Vagina (tissue), 2 donors: ENCODE measurements around the gene APOBEC3G. TPM values are rescaled to one million over a fixed set of nuclear protein-coding genes. Genes with fewer than 3 reads are reported as not detected.

Experiments used
- DNase-seq, 2 donors: peaks; one replicate each; pipeline ENCODE4 v3.0.0-alpha.2; 2017; ENCODE audit errors: extremely low spot score in 2 of 2
- H3K27ac ChIP-seq: fragments of 200-600 bp; sonication (generic); one replicate; pipeline ENCODE4 v1.5.1; 2019
- H3K27me3 ChIP-seq: fragments of 200-600 bp; sonication (generic); one replicate; pipeline ENCODE4 v1.5.1; 2019
- H3K36me3 ChIP-seq, 2 donors: fragments of 200-600 bp; sonication (generic); one replicate each; pipeline ENCODE4 v1.5.1; 2017 to 2019
- H3K4me1 ChIP-seq: fragments of 200-600 bp; sonication (generic); one replicate; pipeline ENCODE4 v1.5.1; 2019
- H3K4me3 ChIP-seq, 2 donors: fragments of 200-600 bp; sonication (generic); 1 replicate in 1 of 2; 2 replicates in 1 of 2; pipeline ENCODE4 v1.5.1; 2016 to 2019
- H3K9me3 ChIP-seq: fragments of 200-600 bp; sonication (generic); one replicate; pipeline ENCODE4 v1.5.1; 2019
- POLR2A ChIP-seq, 2 donors: fragments of 450-650 bp; IDR thresholded peaks; one replicate each; pipeline ENCODE4 v1.6.1; 2017; ENCODE audit warnings: antibody characterized with exemption in 2 of 2, mild to moderate bottlenecking in 2 of 2, moderate library complexity in 2 of 2
- POLR2AphosphoS5 ChIP-seq, 2 donors: sonication (generic); formaldehyde crosslinking; IDR thresholded peaks; one replicate each; pipeline ENCODE4 v1.9.0; 2017; ENCODE audit warnings: antibody characterized with exemption in 2 of 2, mild to moderate bottlenecking in 2 of 2, low read depth in 1 of 2; ENCODE audit not compliant: insufficient read depth in 1 of 2
- intact Hi-C: fragments of 100-400 bp; cut with DNase I; formaldehyde crosslinking; loops from one replicate; pipeline ENCODE4 v1.15.1; 2023
- total RNA-seq: library from RNA; depleted of rRNA; stranded (reverse); fragments of >200 nt; gene quantifications from one replicate; pipeline ENCODE4 v1.2.3, GENCODE V29; 2016
- TF ChIP-seq, protein P1 (sequence below), 3 experiments: fragments of 450-650 bp in 2 of 3; fragments of 200-600 bp in 1 of 3; sonication (generic) in 1 of 3; IDR thresholded peaks; one replicate each; pipeline ENCODE4 v1.5.1; 2017 to 2019; ENCODE audit warnings: antibody characterized with exemption in 3 of 3, mild to moderate bottlenecking in 2 of 3, moderate library complexity in 2 of 3

The APOBEC3G gene
- total RNA-seq, 1 donor from 2014 or later = 8.3 TPM

DNA sequence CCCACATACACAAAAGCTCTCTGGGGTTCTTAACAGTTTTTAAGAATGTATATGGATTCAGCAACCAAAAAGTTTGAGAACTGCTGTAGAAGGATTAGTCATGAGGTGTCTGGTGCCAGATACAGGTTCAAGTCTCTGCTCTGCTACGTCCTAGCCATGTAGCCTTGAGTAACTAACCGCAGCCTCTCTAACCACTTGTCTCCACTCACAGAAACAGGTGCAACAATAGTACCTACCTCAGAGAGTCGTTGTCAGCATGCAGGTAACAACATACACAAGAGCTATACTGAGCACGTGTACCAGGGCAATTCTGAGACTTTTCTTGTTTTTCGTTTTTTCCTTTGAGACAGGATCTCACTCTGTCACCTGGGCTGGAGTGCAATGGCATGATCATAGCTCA, 48.5 kb downstream of the APOBEC3G start:
- H3K4me1 ChIP-seq = peaks cover 11% of the 10 kb centered on the region
- H3K36me3 ChIP-seq = no peaks in the 10 kb centered on the region
- no peaks in the 10 kb centered on the region for H3K27me3 ChIP-seq
- no peak overlapping the region for H3K27ac ChIP-seq
- no peak overlapping the region for H3K4me3 ChIP-seq
- DNase-seq = no peak
- TF ChIP-seq, protein P1, sequence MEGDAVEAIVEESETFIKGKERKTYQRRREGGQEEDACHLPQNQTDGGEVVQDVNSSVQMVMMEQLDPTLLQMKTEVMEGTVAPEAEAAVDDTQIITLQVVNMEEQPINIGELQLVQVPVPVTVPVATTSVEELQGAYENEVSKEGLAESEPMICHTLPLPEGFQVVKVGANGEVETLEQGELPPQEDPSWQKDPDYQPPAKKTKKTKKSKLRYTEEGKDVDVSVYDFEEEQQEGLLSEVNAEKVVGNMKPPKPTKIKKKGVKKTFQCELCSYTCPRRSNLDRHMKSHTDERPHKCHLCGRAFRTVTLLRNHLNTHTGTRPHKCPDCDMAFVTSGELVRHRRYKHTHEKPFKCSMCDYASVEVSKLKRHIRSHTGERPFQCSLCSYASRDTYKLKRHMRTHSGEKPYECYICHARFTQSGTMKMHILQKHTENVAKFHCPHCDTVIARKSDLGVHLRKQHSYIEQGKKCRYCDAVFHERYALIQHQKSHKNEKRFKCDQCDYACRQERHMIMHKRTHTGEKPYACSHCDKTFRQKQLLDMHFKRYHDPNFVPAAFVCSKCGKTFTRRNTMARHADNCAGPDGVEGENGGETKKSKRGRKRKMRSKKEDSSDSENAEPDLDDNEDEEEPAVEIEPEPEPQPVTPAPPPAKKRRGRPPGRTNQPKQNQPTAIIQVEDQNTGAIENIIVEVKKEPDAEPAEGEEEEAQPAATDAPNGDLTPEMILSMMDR (IDR thresholded peaks at IDR 0.05) = no peak
- TF ChIP-seq POLR2A (IDR thresholded peaks at IDR 0.05) (no peak), POLR2AphosphoS5 (IDR thresholded peaks at IDR 0.05; ENCODE audit: insufficient read depth in 1 of 2, low read depth in 1 of 2) (no peak)
- intact Hi-C loops = loop anchor here (10.0 kb wide), 1 partner anchor 111 kb away; the partner anchor contains the start of gene APOBEC3C
- no peaks in the 10 kb centered on the region for H3K9me3 ChIP-seq

DNA sequence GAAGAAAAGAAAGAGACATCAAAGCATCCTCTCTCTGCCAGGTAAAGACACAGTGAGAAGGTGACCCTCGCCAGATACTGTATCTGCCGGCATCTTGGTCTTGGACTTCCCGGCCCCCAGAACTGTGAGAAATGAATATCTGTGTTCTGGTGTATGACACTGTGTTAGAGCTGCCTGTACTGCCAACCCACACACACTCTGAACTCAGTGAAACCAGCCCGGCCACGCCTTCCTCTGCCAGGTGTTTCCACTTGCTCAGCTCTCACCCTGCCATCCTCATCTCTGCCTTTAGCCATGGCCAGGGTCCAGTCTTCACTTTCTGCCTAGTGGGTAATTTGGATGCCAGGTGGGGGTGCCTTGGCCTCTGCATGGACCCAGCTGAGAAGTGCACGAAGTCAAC, 51.4 kb downstream of the APOBEC3G start:
- H3K9me3 ChIP-seq = no peaks in the 10 kb centered on the region
- H3K27me3 ChIP-seq = no peaks in the 10 kb centered on the region
- intact Hi-C loops = loop anchor here (10.0 kb wide), 1 partner anchor 114 kb away; the partner anchor contains the start of gene APOBEC3C
- no peak overlapping the region for H3K4me3 ChIP-seq
- H3K4me1 ChIP-seq = peaks cover 22% of the 10 kb centered on the region
- TF ChIP-seq POLR2A (IDR thresholded peaks at IDR 0.05) (no peak), POLR2AphosphoS5 (IDR thresholded peaks at IDR 0.05; ENCODE audit: insufficient read depth in 1 of 2, low read depth in 1 of 2) (no peak)
- TF ChIP-seq, protein P1 (IDR thresholded peaks at IDR 0.05) = no peak
- peaks cover 0 to 7% of the 10 kb centered on the region in 2 donors for H3K36me3 ChIP-seq
- no peak overlapping the region for H3K27ac ChIP-seq
- no peak for DNase-seq

DNA sequence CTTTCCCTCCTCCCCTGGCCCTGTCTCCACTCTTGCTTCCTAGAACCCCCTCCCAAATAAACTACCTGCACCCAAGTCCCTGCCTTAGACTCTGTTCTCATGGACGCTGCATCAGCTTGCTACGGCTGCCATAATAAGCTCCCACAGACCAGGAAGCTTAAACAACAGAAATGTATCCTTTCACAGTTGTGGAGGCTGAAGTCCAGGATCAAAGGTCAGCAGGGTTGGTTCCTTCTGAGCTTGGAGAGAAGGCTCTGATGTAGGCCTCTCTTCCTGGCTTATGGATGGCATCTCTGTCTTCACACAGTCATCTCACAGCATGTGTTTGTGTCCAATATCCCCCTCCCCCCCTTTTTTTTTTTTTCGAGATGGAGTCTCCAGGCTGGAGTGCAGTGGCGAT, 52.0 kb downstream of the APOBEC3G start:
- H3K4me1 ChIP-seq = peaks cover 19% of the 10 kb centered on the region
- H3K27me3 ChIP-seq = no peaks in the 10 kb centered on the region
- TF ChIP-seq POLR2AphosphoS5 (IDR thresholded peaks at IDR 0.05; ENCODE audit: insufficient read depth in 1 of 2, low read depth in 1 of 2) (no peak), POLR2A (IDR thresholded peaks at IDR 0.05) (no peak)
- TF ChIP-seq, protein P1 (IDR thresholded peaks at IDR 0.05) = no peak
- H3K9me3 ChIP-seq = no peaks in the 10 kb centered on the region
- intact Hi-C loops = loop anchor here (10.0 kb wide), 1 partner anchor 114 kb away; the partner anchor contains the start of gene APOBEC3C
- no peak overlapping the region for H3K27ac ChIP-seq
- peaks cover 0 to 11% of the 10 kb centered on the region in 2 donors for H3K36me3 ChIP-seq
- H3K4me3 ChIP-seq = no peak overlapping the region
- no peak for DNase-seq

DNA sequence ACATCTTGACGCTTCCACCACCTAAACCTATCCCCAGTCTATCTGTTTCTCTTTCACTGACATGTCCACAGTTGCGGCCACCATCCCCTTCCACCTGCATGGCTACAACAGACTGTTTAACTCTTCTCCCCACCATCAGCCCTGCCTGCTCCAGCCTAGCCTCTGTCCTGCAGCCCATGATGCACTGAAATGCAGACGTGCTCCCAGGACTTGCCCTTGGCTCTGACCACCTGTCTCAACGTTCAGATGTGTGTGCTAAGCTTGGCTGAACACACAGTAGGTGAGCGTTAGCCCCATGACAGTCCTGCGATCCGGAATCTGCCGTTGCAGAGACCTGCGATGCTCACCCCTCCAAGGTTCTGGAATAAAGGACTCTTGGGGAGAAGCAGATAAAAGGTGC, 52.7 kb downstream of the APOBEC3G start:
- H3K27ac ChIP-seq = no peak overlapping the region

DNA sequence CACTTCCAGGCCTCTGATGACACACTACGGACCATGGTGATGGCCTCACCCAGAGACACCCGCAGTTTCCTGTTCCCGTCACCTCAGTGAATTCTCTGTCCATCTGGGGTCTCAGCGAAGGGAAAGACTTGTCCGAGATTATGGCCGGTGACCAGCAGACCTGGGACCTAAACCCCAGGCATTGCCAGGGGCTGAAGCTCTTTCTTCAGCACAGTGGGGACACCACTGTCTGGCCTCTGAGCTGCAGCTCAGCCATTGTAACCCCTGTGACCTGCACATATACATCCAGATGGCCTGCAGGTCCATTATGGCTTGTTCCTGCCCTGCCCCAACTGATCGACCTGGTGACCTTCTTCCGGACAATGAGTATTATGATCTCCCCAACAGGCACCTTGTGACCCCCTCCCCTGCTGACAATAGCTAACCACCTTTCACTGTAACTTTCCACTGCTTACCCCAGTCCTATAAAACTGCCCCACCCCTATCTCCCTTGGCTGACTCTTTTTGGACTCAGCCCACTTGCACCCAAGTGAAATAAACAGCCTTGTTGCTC, 53.2 kb downstream of the APOBEC3G start:
- H3K27me3 ChIP-seq = no peaks in the 10 kb centered on the region
- TF ChIP-seq, protein P1 (IDR thresholded peaks at IDR 0.05) = no peak
- no peak for TF ChIP-seq POLR2AphosphoS5 (IDR thresholded peaks at IDR 0.05; ENCODE audit: insufficient read depth in 1 of 2, low read depth in 1 of 2)
- TF ChIP-seq POLR2A (IDR thresholded peaks at IDR 0.05) = no peak
- H3K4me3 ChIP-seq = no peak overlapping the region
- intact Hi-C loops = no loop called here
- DNase-seq = no peak
- no peak overlapping the region for H3K27ac ChIP-seq
- H3K4me1 ChIP-seq = peaks cover 22% of the 10 kb centered on the region
- no peaks in the 10 kb centered on the region for H3K9me3 ChIP-seq
- peaks cover 0 to 16% of the 10 kb centered on the region in 2 donors for H3K36me3 ChIP-seq

More for the DNA sequence above, 52.7 kb downstream of the APOBEC3G start:
- TF ChIP-seq POLR2AphosphoS5 (IDR thresholded peaks at IDR 0.05; ENCODE audit: insufficient read depth in 1 of 2, low read depth in 1 of 2) = no peak
- H3K36me3 ChIP-seq = peaks cover 0 to 16% of the 10 kb centered on the region in 2 donors
- intact Hi-C loops = loop anchor here (10.0 kb wide), 1 partner anchor 115 kb away; the partner anchor contains the start of gene APOBEC3C
- DNase-seq = no peak
- H3K4me1 ChIP-seq = peaks cover 17% of the 10 kb centered on the region
- no peak overlapping the region for H3K4me3 ChIP-seq
- no peaks in the 10 kb centered on the region for H3K9me3 ChIP-seq
- H3K27me3 ChIP-seq = no peaks in the 10 kb centered on the region
